ENCODE data around the gene ZNF304.
"Not testable (repeated sequence)": the region's sequence is repeated elsewhere in the genome, so short reads cannot be mapped to it uniquely, and the experiment has no call there.

Gene ZNF304

GRCh38 chr19:57359300-57359699 is 8.2 kb downstream of the ZNF304 start:
- in situ Hi-C loops (cut with MboI; ENCODE audit: low sequenced_read_pairs) = no loop called here

DNA sequence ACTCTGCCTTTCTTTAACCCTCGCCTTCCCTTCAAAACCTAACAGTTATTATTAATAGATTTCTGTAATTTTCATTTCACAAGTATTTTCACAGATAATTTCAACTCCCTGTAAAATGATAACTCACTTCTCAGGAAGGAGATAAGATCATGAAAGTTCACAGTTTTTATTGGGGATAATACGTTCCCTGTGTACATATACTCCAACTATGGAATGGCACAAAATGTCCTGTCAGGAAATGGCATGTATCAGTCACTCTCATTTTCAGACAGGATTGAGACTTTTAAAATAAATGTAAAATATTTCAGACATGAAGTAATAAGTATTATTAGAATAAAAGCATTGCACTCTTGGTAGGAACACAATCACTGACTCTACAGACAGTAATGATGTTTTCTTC is 11.3 kb downstream of the ZNF304 start:
- in situ Hi-C loops (cut with MboI; ENCODE audit: low sequenced_read_pairs) = no loop called here

- in situ Hi-C loops (cut with MboI; ENCODE audit: low sequenced_read_pairs) = no loop called here
These were observed 12.1 kb downstream of the ZNF304 start, which contains the start of the genes TRAPPC2B and ZNF547 for GRCh38 chr19:57362997-57363687. Gene TRAPPC2B (plus strand): TSS chr19:57363551. CDS start chr19:57364834, 1,283 bp downstream. Gene ZNF547 (plus strand): TSS chr19:57363551. CDS start chr19:57368556, 5,005 bp downstream.

- in situ Hi-C loops (cut with MboI; ENCODE audit: low sequenced_read_pairs) = no loop called here
These were observed 12.7 kb downstream of the ZNF304 start for GRCh38 chr19:57363688-57364181.

DNA sequence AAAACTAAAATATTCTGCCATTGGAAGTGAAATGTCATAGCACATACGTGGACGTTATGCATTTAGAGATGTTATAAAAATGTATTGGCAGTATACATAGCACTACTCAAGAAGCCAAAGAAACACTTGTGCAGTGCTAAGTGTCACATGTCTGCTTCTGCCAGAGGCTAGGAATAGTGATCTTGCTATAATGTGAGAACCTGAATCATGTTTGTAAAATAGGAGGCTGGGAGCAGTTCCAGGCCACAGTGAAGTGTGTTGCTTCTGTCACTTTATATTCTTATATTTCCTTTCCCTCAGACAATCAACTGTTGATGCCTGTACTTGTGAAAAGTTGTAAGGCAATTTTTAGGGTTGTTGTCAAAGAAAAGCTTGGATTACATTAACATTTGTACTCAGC is 15.7 kb downstream of the ZNF304 start:
- in situ Hi-C loops (cut with MboI; ENCODE audit: low sequenced_read_pairs) = no loop called here

DNA sequence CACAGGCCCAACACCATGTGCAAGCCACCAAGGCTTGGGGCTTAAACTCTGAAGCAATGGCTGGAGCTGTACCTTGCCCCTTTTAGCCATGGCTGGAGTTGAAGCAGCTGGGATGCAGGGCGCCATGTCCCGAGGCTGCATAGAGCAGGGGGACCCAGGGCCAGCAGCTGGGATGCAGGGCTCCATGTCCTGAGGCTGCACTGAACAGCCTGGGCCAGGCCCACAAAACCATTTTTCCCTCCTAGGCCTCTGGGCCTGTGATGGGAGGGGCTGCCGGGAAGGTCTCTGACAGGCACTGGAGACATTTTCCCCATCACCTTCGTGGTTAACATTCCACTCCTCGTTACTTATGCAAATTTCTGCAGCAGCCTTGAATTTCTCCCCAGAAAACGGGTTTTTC is 23.1 kb downstream of the ZNF304 start:
- in situ Hi-C loops (cut with MboI; ENCODE audit: low sequenced_read_pairs) = no loop called here

DNA sequence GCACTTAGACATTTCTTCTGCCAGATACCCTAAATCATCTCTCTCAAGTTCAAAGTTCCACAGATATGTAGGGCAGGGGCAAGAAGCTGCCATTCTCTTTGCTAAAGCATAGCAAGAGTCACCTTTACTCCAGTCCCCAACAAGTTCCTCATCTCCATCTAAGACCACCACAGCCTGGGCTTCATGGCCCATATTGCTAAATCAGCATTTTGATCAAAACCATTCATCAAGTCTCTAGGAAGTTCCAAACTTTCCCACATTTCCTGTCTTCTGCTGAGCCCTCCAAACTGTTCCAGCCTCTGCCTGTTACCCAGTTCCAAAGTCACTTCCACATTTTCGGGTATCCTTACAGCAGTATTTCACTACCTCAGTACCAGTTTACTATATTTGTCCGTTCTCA is 23.6 kb downstream of the ZNF304 start:
- in situ Hi-C loops (cut with MboI; ENCODE audit: low sequenced_read_pairs) = not testable (repeated sequence)

GRCh38 chr19:57376151-57376550 is 25.1 kb downstream of the ZNF304 start:
- in situ Hi-C loops (cut with MboI; ENCODE audit: low sequenced_read_pairs) = no loop called here

DNA sequence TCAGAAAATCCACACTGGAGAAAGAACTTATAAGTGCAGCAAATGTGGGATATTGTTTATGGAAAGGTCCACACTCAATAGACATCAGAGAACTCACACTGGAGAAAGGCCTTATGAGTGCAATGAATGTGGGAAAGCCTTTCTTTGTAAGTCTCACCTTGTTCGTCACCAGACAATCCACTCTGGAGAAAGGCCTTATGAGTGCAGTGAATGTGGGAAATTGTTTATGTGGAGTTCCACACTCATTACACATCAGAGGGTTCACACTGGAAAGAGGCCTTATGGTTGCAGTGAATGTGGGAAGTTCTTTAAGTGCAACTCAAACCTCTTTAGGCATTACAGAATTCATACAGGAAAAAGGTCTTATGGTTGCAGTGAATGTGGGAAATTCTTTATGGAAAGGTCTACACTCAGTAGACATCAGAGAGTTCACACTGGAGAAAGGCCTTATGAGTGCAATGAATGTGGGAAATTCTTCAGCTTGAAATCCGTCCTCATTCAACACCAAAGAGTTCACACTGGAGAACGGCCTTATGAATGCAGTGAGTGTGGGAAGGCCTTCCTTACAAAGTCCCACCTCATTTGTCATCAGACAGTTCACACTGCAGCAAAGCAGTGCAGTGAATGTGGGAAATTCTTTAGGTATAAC is 26.6 kb downstream of the ZNF304 start:
- in situ Hi-C loops (cut with MboI; ENCODE audit: low sequenced_read_pairs) = no loop called here

GRCh38 chr19:57380923-57381322 is 29.9 kb downstream of the ZNF304 start:
- in situ Hi-C loops (cut with MboI; ENCODE audit: low sequenced_read_pairs) = no loop called here

DNA sequence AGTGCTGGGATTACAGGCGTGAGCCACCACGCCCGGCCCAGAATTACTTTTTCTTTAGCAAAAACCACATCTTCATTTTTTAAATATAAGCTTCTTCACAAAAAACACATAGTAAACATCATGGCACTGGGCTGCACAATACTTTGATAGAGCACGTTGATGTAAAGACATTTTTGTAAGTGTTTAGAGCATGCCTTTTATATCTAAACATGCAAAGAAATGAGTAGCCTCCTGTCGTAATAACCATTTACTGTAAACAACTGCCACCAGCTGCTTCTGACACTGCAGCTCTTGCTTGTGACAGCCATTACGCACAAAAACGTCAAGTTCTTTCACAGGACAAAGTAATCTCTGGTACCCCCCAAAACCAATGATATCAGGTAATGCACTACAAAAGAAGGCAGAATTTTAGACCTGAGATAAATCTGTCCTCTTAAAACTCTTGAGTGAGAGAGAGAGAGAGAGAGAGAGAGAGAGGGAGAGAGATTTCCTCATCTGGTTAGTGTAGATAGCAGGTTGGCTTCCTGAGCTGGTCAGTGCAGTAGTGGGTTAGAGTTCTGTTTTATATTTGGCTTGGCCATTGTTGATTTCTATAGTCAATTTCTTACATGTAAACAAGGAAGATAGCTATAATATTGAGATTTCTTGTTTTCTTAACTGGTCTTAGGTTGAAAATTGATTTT is 31.9 kb downstream of the ZNF304 start:
- in situ Hi-C loops (cut with MboI; ENCODE audit: low sequenced_read_pairs) = no loop called here

- in situ Hi-C loops (cut with MboI; ENCODE audit: low sequenced_read_pairs) = no loop called here
These were observed 38.2 kb downstream of the ZNF304 start for GRCh38 chr19:57389194-57389729.

GRCh38 chr19:57389730-57390598 is 38.9 kb downstream of the ZNF304 start, which contains the start of gene ZNF548:
Gene ZNF548 (plus strand): TSS chr19:57389854. CDS start chr19:57390100, 246 bp downstream.
- in situ Hi-C loops (cut with MboI; ENCODE audit: low sequenced_read_pairs) = no loop called here

DNA sequence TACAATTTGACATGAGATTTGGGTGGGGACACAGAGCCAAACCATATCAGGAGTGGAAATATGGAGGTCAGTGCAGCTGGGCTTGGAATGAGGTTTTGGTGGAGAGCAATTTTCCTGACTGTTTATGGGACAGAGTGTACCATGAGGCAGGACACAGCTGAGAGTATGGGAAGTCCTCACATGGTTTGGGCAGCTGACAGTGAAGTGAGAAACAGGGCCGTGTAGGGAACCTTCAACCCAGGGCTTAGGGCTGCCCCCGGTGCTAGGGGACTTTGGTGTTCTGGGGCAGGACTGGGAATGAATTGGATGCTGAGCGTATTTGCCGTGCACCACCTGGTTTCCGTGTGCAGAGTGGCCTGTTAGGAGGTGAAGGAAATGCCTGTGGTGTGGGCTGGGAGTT is 44.6 kb downstream of the ZNF304 start:
- in situ Hi-C loops (cut with MboI; ENCODE audit: low sequenced_read_pairs) = no loop called here

GRCh38 chr19:57398868-57399267 is 47.8 kb downstream of the ZNF304 start:
- in situ Hi-C loops (cut with MboI; ENCODE audit: low sequenced_read_pairs) = no loop called here

DNA sequence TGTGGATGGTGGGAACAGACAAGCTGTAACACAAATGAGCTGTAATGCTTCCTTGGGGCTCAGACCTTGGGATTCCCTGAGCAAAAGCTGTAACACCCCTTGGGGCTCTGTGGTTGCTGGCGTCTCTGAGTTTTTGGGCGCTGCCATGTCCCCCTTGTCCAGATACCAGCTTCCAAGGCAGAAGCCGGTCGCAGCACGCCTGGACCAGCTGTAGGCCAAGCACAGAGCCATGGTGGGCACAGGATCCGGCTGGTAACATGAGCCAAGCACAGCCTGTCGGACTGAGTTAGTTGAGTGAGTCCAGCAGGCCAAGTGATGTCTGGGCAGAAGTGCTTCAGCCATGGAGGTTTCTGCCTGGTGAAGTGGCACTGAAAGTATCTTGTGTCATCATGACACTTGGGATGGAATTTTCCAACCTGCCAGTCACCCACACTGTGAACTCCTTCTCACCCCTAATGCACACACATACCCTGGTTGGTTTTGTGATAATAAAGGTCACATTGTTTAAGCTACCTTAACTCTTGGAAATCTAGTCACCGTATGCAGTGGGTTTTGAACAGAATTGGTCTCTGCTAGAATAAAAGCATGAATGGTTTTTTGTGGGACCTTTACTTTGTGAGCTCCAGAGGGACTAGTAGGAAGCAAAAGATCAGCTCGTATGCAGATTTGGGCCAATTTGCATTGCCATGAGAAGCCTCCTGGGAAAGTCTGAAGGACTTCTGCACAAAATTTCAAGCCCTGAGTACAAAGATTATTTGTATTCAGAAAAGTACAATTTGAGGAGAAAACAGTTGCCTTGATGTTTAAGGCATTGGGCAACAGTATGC is 52.9 kb downstream of the ZNF304 start:
- in situ Hi-C loops (cut with MboI; ENCODE audit: low sequenced_read_pairs) = no loop called here

GRCh38 chr19:57406516-57407123 is 55.5 kb downstream of the ZNF304 start:
- in situ Hi-C loops (cut with MboI; ENCODE audit: low sequenced_read_pairs) = no loop called here
